ENCODE measurements around the gene STRIT1.

STRIT1 gene

GRCh38 chr3:155242342-155242741 is 51.1 kb downstream of the STRIT1 start:
- no peak overlapping the region for H3K4me3 ChIP-seq
- no peaks in the 10 kb centered on the region for H3K4me1 ChIP-seq
- H3K9me3 ChIP-seq: no peaks in the 10 kb centered on the region
- in situ Hi-C loops (cut with MboI; ENCODE audit: low sequenced_read_pairs): no loop called here
- no peaks in the 10 kb centered on the region for H3K27me3 ChIP-seq (ENCODE audit: low read depth)
- DNase-seq (ENCODE audit: low spot score in 2 of 2): no peak
- H3K36me3 ChIP-seq (replicated peaks): no peaks in the 10 kb centered on the region

- no peak for DNase-seq (ENCODE audit: low spot score in 2 of 2)
These were observed 51.9 kb downstream of the STRIT1 start for GRCh38 chr3:155241579-155241978.

More at GRCh38 chr3:155241579-155241978, 51.9 kb downstream of the STRIT1 start:
- no peak overlapping the region for H3K4me3 ChIP-seq
- in situ Hi-C loops (cut with MboI; ENCODE audit: low sequenced_read_pairs): no loop called here
- no peaks in the 10 kb centered on the region for H3K9me3 ChIP-seq
- H3K4me1 ChIP-seq: no peaks in the 10 kb centered on the region
- no peaks in the 10 kb centered on the region for H3K36me3 ChIP-seq (replicated peaks)
- no peaks in the 10 kb centered on the region for H3K27me3 ChIP-seq (ENCODE audit: low read depth)
